ENCODE results near the gene CHMP1B.

CHMP1B gene

DNA sequence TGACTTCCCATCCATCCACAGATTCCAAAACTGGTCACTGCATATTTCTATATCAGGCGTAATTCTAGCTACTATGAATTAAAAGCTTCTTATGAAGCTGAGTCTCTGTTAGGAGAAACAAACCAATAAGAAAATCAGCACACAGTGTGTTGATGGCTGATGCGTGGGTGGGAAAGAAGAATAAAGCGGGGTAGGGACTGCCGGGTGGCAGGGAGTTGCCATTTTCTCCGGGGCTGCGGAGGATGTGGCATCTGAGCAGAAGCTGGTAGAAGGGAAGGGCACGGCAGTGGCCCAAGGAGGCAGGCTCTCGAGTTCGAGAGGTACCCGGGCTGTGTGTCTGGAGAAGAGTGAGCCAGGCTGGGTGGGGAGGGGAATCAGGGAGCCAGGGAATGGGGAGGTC lies 48.6 kb upstream of the CHMP1B start:
- H3K4me2 ChIP-seq (ENCODE audit: low read depth, low read length): no peak overlapping the region
- no peaks in the 10 kb centered on the region for H3F3A ChIP-seq (ENCODE audit: insufficient read depth, low read length)
- no peak overlapping the region for H3K4me3 ChIP-seq (ENCODE audit: low read length)
- no peaks in the 10 kb centered on the region for H3K36me3 ChIP-seq (replicated peaks; ENCODE audit: insufficient read depth, low read length)
- no peaks in the 10 kb centered on the region for H3K9me2 ChIP-seq (replicated peaks; ENCODE audit: insufficient read depth, low read length)
- no peaks in the 10 kb centered on the region for H4K20me1 ChIP-seq (ENCODE audit: insufficient read depth, low read length)
- no peak overlapping the region for H3K9ac ChIP-seq (ENCODE audit: low read length)
- DNase-seq: no peak
- H3K27ac ChIP-seq (ENCODE audit: low read length): no peak overlapping the region
- no peaks in the 10 kb centered on the region for H3K27me3 ChIP-seq (replicated peaks; ENCODE audit: insufficient read depth, low read length)
- no peaks in the 10 kb centered on the region for H3K4me1 ChIP-seq (ENCODE audit: low read length)
- no peak for TF ChIP-seq EZH2phosphoT487 (IDR thresholded peaks at IDR 0.05; ENCODE audit: low read length)
- TF ChIP-seq EZH2 (optimal IDR thresholded peaks at IDR 0.05; ENCODE audit: low read depth, low read length): no peak
- TF ChIP-seq, protein P1, sequence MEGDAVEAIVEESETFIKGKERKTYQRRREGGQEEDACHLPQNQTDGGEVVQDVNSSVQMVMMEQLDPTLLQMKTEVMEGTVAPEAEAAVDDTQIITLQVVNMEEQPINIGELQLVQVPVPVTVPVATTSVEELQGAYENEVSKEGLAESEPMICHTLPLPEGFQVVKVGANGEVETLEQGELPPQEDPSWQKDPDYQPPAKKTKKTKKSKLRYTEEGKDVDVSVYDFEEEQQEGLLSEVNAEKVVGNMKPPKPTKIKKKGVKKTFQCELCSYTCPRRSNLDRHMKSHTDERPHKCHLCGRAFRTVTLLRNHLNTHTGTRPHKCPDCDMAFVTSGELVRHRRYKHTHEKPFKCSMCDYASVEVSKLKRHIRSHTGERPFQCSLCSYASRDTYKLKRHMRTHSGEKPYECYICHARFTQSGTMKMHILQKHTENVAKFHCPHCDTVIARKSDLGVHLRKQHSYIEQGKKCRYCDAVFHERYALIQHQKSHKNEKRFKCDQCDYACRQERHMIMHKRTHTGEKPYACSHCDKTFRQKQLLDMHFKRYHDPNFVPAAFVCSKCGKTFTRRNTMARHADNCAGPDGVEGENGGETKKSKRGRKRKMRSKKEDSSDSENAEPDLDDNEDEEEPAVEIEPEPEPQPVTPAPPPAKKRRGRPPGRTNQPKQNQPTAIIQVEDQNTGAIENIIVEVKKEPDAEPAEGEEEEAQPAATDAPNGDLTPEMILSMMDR (IDR thresholded peaks at IDR 0.05; ENCODE audit: low read length): no peak
- H2AFZ ChIP-seq (ENCODE audit: low read length): no peak overlapping the region
- H3K9me3 ChIP-seq (replicated peaks; ENCODE audit: insufficient read depth, low read length): no peaks in the 10 kb centered on the region
- no peaks in the 10 kb centered on the region for H3K79me2 ChIP-seq (ENCODE audit: low read length)

GRCh38 chr18:11807233-11807632 lies 44.0 kb upstream of the CHMP1B start:
- H3K36me3 ChIP-seq (replicated peaks; ENCODE audit: insufficient read depth, low read length): no peaks in the 10 kb centered on the region
- no peaks in the 10 kb centered on the region for H3K9me3 ChIP-seq (replicated peaks; ENCODE audit: insufficient read depth, low read length)
- H3K9ac ChIP-seq (ENCODE audit: low read length): no peak overlapping the region
- no peak overlapping the region for H3K4me2 ChIP-seq (ENCODE audit: low read depth, low read length)
- H3K4me1 ChIP-seq (ENCODE audit: low read length): no peaks in the 10 kb centered on the region
- H3K9me2 ChIP-seq (replicated peaks; ENCODE audit: insufficient read depth, low read length): no peaks in the 10 kb centered on the region
- no peak overlapping the region for H3K4me3 ChIP-seq (ENCODE audit: low read length)
- DNase-seq: no peak
- H2AFZ ChIP-seq (ENCODE audit: low read length): no peak overlapping the region
- H3F3A ChIP-seq (ENCODE audit: insufficient read depth, low read length): no peaks in the 10 kb centered on the region
- H4K20me1 ChIP-seq (ENCODE audit: insufficient read depth, low read length): no peaks in the 10 kb centered on the region
- no peaks in the 10 kb centered on the region for H3K79me2 ChIP-seq (ENCODE audit: low read length)
- no peaks in the 10 kb centered on the region for H3K27me3 ChIP-seq (replicated peaks; ENCODE audit: insufficient read depth, low read length)
- no peak overlapping the region for H3K27ac ChIP-seq (ENCODE audit: low read length)
- TF ChIP-seq EZH2phosphoT487 (IDR thresholded peaks at IDR 0.05; ENCODE audit: low read length) (no peak), EZH2 (optimal IDR thresholded peaks at IDR 0.05; ENCODE audit: low read depth, low read length) (no peak)
- TF ChIP-seq, protein P1 (IDR thresholded peaks at IDR 0.05; ENCODE audit: low read length): no peak

GRCh38 chr18:11808001-11808855 lies 43.0 kb upstream of the CHMP1B start:
- TF ChIP-seq EZH2phosphoT487 (IDR thresholded peaks at IDR 0.05; ENCODE audit: low read length) (no peak), EZH2 (optimal IDR thresholded peaks at IDR 0.05; ENCODE audit: low read depth, low read length) (no peak)
- TF ChIP-seq, protein P1 (IDR thresholded peaks at IDR 0.05; ENCODE audit: low read length): no peak
- H3K27me3 ChIP-seq (replicated peaks; ENCODE audit: insufficient read depth, low read length): no peaks in the 10 kb centered on the region
- H3K9me2 ChIP-seq (replicated peaks; ENCODE audit: insufficient read depth, low read length): no peaks in the 10 kb centered on the region
- no peaks in the 10 kb centered on the region for H3K4me1 ChIP-seq (ENCODE audit: low read length)
- no peaks in the 10 kb centered on the region for H3K9me3 ChIP-seq (replicated peaks; ENCODE audit: insufficient read depth, low read length)
- no peak overlapping the region for H3K27ac ChIP-seq (ENCODE audit: low read length)
- H3K36me3 ChIP-seq (replicated peaks; ENCODE audit: insufficient read depth, low read length): no peaks in the 10 kb centered on the region
- H3K9ac ChIP-seq (ENCODE audit: low read length): no peak overlapping the region
- no peak overlapping the region for H2AFZ ChIP-seq (ENCODE audit: low read length)
- no peaks in the 10 kb centered on the region for H4K20me1 ChIP-seq (ENCODE audit: insufficient read depth, low read length)
- H3K4me3 ChIP-seq (ENCODE audit: low read length): no peak overlapping the region
- H3K4me2 ChIP-seq (ENCODE audit: low read depth, low read length): no peak overlapping the region
- no peaks in the 10 kb centered on the region for H3F3A ChIP-seq (ENCODE audit: insufficient read depth, low read length)
- no peak for DNase-seq
- H3K79me2 ChIP-seq (ENCODE audit: low read length): no peaks in the 10 kb centered on the region

Data from MM.1S (cell line).